Lung (tissue), 12 donors: ENCODE data around the gene STRN4. TPM values are rescaled to one million over a fixed set of nuclear protein-coding genes. Genes with fewer than 3 reads are reported as not detected.

Experiments
- ATAC-seq: fragments of 200-7000 bp; cut with Tn5 transposase; one replicate; pipeline ENCODE4 v1.9.1; 2020; ENCODE audit warnings: moderate number of reproducible peaks; ENCODE audit not compliant: insufficient read depth, low FRiP score
- DNase-seq, 3 donors: peaks; one replicate each; pipeline ENCODE4 v3.0.0-alpha.2; 2013 to 2017
- H3K27ac ChIP-seq, 2 donors: one replicate each; pipeline ENCODE4 v1.5.1; 2013; ENCODE audit warnings: mild to moderate bottlenecking in 2 of 2, moderate library complexity in 2 of 2, control low read depth in 1 of 2, inconsistent platforms in 1 of 2, low read depth in 1 of 2, low read length in 1 of 2
- H3K27me3 ChIP-seq, 3 donors: one replicate each; pipeline ENCODE4 v1.5.1; 2013; ENCODE audit warnings: low read length in 2 of 3; ENCODE audit not compliant: control insufficient read depth in 3 of 3, insufficient read depth in 3 of 3
- H3K36me3 ChIP-seq, 4 donors: one replicate each; pipeline ENCODE4 v1.5.1; 2013; ENCODE audit warnings: low read length in 4 of 4, mild to moderate bottlenecking in 1 of 4, moderate library complexity in 1 of 4; ENCODE audit not compliant: control insufficient read depth in 4 of 4, insufficient read depth in 4 of 4
- H3K4me1 ChIP-seq, 5 donors: one replicate each; pipeline ENCODE4 v1.5.1; 2013; ENCODE audit warnings: low read length in 5 of 5, mild to moderate bottlenecking in 2 of 5, moderate library complexity in 1 of 5; ENCODE audit not compliant: control insufficient read depth in 5 of 5, insufficient read depth in 5 of 5
- H3K4me3 ChIP-seq: one replicate; pipeline ENCODE4 v1.5.1; 2013; ENCODE audit warnings: mild to moderate bottlenecking, control low read depth, moderate library complexity
- H3K9ac ChIP-seq, 2 donors: one replicate each; pipeline ENCODE4 v1.5.1; 2013; ENCODE audit warnings: low read length in 2 of 2, control low read depth in 1 of 2; ENCODE audit not compliant: insufficient read depth in 1 of 2
- H3K9me3 ChIP-seq, 4 donors: one replicate each; pipeline ENCODE4 v1.5.1; 2013; ENCODE audit warnings: low read length in 3 of 4, mild to moderate bottlenecking in 1 of 4, moderate library complexity in 1 of 4; ENCODE audit not compliant: control insufficient read depth in 4 of 4, insufficient read depth in 3 of 4
- WGBS, 2 donors: extraction: QIAGEN DNeasy Blood & Tissue Kit; methylation state at CpG; one replicate each; pipeline ENCODE4 v1.1.7; 2013; 5-methylcytosine and 5-hydroxymethylcytosine counted together
- polyA plus RNA-seq, 2 donors: library from polyadenylated mRNA; stranded (reverse); fragments of 200-250 nt; gene quantifications; one replicate each; pipeline ENCODE4 v1.2.1, GENCODE V29; 2013
- total RNA-seq, 2 donors: library from RNA; depleted of rRNA in 1 of 2; stranded (reverse); fragments of >200 nt in 1 of 2; gene quantifications; one replicate each; pipeline ENCODE4 v1.2.1, GENCODE V29; 2014 to 2021
- TF ChIP-seq, protein P1 (sequence below): IDR thresholded peaks from 2 replicates; pipeline ENCODE4 v1.5.1; 2012; ENCODE audit warnings: mild to moderate bottlenecking; ENCODE audit errors: control extremely low read depth, extremely low read depth
- donor health status: control.
- donor health status: control.
- donor health status: Bipolar disorder and iron deficiency.
- donor health status: healthy.
- donor health status: DM: yes; HTN: yes; CAD: no.

Gene STRN4
- total and polyA plus RNA-seq, 4 donors: 71.6 to 86.8 (median 79.2) TPM

DNA sequence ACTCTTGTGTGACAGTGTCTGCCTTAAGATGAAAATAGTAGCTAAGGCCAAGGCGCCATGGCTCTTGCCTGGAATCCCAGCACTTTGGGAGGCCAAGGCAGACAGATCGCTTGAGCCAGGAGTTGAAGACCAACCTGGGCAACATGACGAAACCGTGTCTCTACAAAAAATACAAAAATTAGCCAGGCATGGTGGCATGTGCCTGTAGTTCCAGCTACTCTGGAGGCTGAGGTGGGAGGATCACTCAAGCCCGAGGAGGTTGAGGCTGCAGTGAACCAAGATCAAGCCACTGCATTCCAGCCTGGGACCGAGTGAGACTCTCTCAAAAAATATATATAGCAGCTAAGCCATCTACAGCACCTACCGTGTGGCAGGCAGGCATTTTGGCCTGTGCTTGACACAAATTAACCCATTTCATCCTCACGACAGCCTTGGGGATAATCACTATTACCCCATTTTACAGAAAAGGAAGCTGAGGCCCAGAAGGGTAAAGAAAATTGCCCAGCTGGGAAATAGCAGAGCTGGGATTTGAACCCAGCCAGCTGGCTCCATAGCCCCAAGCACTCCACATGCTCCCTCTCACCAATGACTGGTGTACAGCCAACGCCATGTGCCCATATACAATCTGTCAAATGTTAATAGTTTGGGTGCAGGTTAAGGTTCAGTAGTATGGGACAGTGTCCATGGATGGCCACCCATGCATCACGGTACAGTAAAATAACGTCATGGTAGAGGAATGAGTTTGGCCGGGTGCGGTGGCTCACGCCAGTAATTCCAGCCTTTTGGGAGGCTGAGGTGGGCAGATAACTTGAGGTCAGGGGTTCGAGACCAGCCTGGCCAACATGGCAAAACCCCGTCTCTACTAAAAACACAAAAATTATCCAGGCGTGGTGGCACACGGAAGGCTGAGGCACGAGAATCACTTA, 39.1 kb upstream of the STRN4 start:
- Histone ChIP-seq H3K36me3 (peaks cover 0 to 39% (median 30%) of the 10 kb centered on the region in 4 donors), H3K9ac (no peak overlapping the region), H3K4me1 (peaks cover 0 to 32% (median 8%) of the 10 kb centered on the region in 5 donors), H3K27me3 (no peaks in the 10 kb centered on the region), H3K27ac (peak overlapping the region in 1 of 2 donors; percentile 91), H3K9me3 (no peaks in the 10 kb centered on the region), H3K4me3 (peak overlapping the region; percentile 67)
- TF ChIP-seq, protein P1, sequence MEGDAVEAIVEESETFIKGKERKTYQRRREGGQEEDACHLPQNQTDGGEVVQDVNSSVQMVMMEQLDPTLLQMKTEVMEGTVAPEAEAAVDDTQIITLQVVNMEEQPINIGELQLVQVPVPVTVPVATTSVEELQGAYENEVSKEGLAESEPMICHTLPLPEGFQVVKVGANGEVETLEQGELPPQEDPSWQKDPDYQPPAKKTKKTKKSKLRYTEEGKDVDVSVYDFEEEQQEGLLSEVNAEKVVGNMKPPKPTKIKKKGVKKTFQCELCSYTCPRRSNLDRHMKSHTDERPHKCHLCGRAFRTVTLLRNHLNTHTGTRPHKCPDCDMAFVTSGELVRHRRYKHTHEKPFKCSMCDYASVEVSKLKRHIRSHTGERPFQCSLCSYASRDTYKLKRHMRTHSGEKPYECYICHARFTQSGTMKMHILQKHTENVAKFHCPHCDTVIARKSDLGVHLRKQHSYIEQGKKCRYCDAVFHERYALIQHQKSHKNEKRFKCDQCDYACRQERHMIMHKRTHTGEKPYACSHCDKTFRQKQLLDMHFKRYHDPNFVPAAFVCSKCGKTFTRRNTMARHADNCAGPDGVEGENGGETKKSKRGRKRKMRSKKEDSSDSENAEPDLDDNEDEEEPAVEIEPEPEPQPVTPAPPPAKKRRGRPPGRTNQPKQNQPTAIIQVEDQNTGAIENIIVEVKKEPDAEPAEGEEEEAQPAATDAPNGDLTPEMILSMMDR: no peak
- DNase-seq: peak in 2 of 3 donors; percentile 23 to 39
- WGBS, 2 donors: 77 to 78% methylated on average over 19 of the region's 19 CpGs
- ATAC-seq: no peak

DNA sequence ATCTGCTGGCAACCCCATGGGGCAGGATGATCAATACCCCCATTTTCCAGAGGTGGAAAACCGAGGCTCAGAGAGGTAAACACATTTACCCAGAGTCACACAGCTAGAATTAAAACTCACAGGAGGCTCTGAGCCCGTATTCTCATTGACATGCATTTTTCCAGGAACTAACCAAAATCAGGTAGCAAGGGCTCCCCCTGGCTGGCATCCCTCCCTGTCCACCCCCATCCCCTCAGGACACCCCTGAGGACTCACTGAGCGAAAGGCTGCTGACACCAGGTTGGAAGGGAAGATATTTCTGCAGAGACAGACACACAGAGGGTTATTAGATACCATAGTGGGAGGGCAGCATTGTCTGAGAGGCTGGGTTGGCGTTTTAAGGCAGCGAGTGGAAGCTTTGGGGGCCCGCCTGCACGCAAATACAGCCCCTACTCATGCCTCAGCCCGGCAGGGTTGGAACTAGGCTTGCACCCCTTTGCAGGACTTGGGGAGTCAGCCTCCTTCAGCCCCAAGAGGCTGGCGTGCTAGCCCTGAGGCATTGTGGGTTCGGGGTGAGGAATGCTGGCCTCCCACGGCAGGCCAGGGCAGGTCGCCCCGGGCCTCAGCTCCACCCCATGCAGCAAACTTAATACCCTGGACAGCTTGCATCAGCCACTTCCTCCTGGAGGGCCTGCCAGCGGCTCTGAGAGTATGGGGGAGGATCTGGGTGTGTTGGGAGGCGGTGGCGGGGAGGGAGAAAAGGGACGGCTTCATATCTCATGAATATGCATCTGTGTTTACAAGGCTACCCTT, 38.2 kb upstream of the STRN4 start:
- Histone ChIP-seq H3K36me3 (peaks cover 0 to 41% (median 34%) of the 10 kb centered on the region in 4 donors), H3K27ac (peak overlapping the region in 1 of 2 donors; percentile 79), H3K4me1 (peaks cover 0 to 32% (median 8%) of the 10 kb centered on the region in 5 donors), H3K4me3 (peak overlapping the region; percentile 23), H3K9ac (peak overlapping the region in 1 of 2 donors; percentile 38), H3K9me3 (no peaks in the 10 kb centered on the region), H3K27me3 (no peaks in the 10 kb centered on the region)
- 32 to 33% methylated on average over 17 of the region's 17 CpGs for WGBS, 2 donors
- TF ChIP-seq, protein P1: no peak
- DNase-seq (peak; percentile 71 to 92 (median 79)), ATAC-seq (peak; percentile 61)

DNA sequence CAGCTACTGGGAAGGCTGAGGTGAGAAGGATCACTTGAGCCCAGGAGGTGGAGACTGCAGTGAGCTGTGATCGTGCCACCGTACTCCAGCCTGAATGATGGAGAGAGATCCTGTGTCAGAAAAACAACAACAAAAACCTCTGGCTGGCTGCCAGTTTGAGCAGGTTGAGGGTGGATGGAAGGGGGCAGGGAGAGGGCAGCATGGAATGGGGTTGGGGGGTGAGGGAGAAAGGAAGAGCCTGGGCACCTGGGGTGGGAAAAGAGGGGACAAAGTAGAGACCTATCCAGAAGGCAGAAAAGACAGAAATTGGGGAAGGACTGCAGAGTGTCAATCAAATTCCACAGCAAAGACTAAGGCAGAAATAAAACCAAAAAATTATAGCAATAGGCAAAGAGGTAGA, 37.4 kb upstream of the STRN4 start:
- no peaks in the 10 kb centered on the region for H3K9me3 ChIP-seq
- H3K36me3 ChIP-seq: peaks cover 0 to 47% (median 38%) of the 10 kb centered on the region in 4 donors
- H3K27me3 ChIP-seq: no peaks in the 10 kb centered on the region
- 55 to 82% methylated on average over 2 of the region's 2 CpGs for WGBS, 2 donors
- H3K4me1 ChIP-seq: peaks cover 0 to 32% (median 8%) of the 10 kb centered on the region in 5 donors
- ATAC-seq (no peak), DNase-seq (no peak)
- no peak overlapping the region for H3K27ac ChIP-seq
- TF ChIP-seq, protein P1: no peak
- H3K4me3 ChIP-seq: no peak overlapping the region
- H3K9ac ChIP-seq: peak overlapping the region in 1 of 2 donors; percentile 38
